ENCODE results near the gene SQOR. TPM values are rescaled to one million over a fixed set of nuclear protein-coding genes. Genes with fewer than 3 reads are reported as not detected.

The SQOR gene
- polyA plus RNA-seq, 10 donors = 2.2 to 5.9 (median 3.6) TPM

GRCh38 chr15:45657764-45658545 is 23.1 kb downstream of the SQOR start:
- no peak for DNase-seq

DNA sequence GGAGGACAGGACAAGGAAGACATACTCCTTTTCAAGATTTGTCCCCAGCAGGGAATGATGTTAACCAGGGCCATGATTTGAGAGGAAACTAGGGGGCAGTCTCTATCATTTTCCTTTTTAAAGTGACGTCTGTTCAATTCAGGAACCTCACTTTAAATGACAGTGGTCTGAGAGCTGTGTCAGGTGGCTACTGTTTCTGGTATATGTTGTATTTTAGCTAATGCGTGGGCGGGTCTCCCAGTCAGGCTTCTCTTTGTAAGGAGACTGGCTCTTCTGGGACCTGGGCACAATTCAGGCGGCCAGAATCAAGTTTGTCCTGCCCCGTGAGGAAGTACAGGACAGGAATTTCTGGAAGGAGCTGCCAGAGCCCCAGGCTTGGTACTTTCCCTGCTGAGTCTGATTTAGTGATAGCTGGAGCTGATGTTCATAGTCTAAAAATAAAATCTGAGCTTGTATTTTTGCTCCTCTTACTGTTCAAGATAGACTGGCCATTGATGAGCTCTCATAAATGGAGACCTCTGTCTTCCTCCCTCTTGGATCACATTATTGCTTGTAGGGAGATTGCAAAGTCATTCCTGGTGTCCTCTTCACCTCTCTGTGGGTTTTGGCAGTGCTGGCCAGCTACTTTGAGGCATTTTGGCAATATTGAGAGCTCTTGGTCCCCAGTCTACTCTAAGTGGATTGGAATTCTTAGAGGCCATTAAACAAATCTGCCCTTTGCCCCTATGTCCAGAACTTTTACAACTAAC is 25.6 kb downstream of the SQOR start:
- no peak for DNase-seq

DNA sequence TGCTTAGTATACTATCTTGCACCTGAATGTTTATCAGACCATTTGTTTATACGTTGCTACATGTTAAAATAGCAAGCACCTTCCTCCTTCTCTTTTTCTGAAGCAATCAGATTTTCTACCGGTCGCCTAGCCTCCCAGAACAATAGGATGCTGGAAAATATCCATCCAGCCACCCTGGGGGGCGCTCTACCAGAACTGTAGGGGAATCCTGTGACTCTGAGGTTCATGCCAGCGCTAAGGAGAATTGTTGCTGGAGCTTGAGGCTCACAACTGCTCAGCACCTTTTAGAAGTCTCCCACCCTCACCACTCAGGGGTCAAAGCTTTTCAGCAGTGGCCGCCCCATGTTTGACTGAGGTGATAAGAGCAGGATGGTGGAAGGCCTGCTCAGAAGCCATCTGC is 27.5 kb downstream of the SQOR start:
- no peak for DNase-seq

- no peak for DNase-seq
Measured at GRCh38 chr15:45664451-45664850, 29.6 kb downstream of the SQOR start.

GRCh38 chr15:45665261-45665660 is 30.4 kb downstream of the SQOR start:
- no peak for DNase-seq

DNA sequence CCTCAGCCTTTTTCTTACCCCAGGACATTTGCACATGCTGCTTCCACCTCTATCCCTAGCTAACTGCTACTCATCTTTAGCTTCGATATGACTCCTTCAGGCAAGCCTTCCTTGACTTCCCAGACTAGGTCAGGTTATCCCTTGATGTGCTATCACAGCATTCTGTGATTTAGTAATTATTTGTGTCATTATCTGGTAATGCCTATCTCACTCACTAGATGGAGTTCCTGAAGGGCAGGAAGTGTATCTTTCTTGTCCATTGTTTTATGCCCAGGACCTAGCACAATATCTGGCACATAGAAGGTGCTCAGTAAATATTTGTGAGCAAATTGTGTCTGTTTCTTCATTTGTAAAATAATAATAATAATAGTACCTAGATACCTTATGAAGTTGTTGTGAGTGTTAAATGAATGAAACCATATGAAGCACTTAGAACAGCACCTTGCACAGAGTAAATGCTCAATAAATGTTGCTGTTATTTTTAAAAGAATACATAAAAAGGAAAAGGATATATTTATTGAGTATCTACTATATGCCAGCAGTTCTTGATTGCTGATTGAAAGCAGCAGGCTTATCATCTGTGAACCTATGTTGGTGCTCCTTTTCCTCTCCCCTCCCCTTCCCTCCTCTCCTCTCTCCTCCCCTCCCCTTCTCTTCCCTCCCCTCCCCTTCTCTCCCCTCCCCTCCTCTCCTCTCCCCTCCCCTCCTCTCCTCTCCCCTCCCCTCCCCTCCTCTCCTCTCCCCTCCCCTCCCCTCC is 31.5 kb downstream of the SQOR start:
- DNase-seq = no peak

DNA sequence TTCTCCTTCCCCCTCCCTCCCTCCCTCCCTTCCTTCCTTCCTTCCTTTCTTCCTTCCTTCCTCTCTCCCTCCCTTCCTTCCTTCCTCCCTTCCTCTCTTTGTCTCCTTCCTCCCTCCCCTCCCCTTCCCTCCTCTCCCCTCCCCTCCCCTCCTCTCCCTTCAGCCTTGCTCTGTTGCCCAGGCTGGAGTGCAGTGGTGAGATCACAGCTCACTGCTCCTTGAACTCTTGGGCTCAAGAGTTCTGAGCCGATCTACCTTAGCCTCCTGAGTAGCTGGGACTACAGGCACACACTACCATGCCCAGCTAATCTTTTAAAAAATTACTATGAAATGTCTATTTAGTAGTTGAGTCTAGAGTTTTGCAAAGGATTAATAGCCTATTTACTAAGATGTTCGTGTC is 32.2 kb downstream of the SQOR start:
- no peak for DNase-seq

DNA sequence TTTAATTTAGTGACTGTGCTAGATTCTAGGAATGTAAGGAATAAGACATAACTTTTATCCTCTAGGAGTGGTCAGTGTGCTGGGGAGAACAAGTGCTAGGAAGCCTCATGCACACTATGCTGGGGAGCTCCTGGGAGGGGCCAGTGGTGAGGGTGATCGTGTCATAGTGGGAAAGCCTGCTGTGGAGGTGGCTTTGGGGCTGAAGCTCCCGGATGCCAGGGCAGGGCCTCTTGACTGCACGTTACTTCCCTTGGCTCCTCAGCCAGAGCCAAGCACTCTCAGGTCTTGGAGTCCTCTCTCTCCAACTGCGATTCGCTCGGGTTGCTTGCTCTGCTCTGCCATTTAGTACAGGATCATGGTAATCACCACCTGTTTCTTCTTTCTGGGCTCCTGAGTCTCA is 33.6 kb downstream of the SQOR start:
- DNase-seq = no peak

- DNase-seq = no peak
Measured at GRCh38 chr15:45669422-45669821, 34.6 kb downstream of the SQOR start.

DNA sequence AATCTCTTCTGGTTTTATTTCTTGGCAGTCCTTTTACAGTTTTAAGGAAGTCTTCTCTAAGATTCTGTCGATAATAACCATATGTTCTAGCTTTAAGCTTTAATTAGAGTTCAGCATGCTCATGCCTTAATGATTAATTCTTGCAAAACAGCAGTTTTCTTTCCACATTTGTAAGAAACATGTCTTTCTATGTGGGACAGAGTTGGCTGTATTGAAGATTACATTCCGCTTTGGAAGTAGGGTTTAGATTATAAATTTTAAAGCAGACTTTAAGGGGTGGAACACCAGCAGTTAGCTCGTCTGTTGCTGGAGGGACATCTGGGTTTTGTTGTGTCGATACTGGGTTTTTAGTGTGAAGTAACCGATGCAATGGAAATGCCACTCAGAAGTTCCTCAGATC is 35.3 kb downstream of the SQOR start:
- peak in 1 of 3 donors; percentile 26 for DNase-seq

- DNase-seq = peak in 1 of 3 donors; percentile 14
Measured at GRCh38 chr15:45670511-45670910, 35.7 kb downstream of the SQOR start.

DNA sequence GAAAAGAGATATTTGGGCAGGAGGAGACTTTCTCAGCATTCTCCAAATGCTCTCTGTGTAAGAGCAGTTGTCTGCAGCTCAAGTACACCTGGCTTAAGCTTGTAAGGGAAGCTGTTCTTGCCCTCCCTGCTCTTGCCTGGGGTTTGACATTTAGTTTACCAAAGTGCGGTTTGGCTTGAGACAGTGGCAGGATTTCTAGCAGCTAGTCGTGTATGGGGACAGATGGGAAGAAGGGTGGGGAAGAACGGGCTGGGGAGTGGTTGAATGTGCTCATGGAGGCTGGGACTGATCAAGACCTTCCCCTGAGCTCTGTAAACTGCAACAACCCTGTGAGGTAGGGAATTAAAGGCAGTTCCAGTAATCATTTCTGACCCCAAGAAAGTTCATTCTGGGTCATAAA is 39.8 kb downstream of the SQOR start:
- no peak for DNase-seq

GRCh38 chr15:45677797-45678196 is 43.0 kb downstream of the SQOR start:
- no peak for DNase-seq

DNA sequence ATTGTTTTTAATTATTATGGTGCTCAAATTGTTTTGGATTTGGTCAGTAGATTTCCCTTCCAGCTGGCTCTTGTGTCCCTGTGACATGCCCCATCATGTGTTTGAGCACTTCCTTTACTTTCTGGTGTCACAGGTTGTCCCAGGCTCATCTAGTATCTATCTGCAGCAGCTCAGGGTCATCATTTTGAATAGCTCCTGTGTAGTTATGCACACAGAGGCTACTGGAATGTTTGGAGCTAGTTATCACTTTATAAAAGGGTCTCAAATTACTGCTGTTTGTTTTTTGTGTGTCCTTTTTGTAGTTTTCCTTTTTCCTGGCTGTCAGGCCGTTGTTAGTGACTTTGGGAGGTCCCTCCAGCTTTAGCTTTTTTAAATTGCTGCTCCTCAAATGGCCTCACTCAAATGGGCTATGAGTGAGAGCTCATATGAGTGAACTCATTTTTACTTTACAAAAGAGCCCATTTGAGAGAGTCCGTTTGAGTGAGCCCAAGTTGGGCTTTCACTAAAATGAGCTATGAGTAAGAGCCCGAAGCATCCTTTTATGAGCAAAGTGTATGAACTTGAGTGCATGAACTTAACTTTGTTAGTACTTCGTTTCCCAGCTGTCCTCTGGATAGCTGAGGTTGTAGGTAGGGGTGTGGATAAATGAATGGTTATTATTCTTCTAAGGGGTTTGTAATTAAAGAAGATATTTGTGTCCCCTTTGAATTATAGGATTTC is 43.8 kb downstream of the SQOR start:
- no peak for DNase-seq

DNA sequence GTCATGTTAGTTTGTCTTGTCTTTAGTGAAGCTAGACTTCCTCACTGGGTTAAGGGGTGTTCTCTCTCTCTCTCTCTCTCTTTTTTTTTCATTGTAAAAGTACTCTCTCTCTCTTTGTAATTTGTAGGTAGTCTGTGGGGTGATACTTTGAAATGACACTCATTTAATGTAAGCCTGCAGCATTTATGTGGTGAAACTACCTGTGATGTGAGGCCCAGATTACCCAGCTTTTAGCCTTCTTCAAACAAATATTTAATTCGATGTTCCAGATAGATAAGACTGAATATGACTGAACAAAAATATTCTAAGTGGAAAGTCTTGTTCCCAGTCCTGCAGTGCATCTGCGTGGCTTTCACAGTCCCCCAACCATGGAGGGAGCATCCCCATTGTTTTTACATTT is 49.7 kb downstream of the SQOR start:
- no peak for DNase-seq

DNA sequence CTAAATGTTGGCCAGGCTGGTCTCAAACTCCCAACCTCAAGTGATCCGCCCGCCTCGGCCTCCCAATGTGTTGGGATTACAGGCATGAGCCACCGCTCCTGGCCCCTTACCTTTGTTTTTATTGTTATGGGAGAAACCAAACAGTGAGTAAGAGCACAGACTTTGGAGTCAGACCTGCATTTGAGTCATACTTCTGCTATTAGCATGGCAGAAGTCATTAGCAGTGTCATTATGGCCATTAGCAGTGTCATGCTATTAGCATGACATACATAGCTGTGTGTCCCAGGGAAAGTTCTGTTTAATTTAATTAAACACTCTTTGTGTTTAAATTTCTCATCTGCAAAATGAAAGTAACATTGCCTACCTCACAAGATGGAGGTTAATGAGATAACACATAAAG is 54.8 kb downstream of the SQOR start:
- no peak for DNase-seq

DNA sequence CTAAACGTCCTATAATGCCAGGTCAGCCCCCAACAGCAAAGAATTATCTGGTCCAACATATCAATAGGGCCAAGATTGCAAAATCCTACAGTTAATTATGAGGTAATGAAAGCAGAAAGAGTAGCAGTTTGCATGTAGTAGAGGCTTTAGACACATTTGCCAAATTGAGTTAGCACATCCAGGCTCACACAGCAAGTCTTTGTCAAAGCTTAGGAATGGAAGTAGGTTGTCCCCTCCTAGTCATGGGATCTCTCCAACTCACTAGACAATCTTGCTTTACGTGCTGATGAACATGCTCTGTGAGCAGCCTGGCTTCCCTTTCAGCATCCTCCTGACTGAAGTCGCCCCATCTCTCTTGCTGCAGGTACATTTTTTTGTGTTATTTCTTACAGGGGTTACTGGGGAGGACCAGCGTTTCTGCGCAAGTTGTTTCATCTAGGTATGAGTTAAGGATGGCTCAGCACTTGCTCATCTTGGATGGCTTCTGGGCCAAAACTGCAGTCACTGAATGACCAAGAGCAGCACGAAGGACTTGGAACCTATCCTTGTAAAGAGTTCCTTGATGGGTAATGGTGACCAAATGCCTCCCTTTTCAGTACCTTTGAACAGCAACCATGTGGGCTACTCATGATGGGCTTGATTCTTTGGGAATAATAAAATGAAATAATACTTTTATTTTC is 55.9 kb downstream of the SQOR start:
- no peak for DNase-seq

- no peak for DNase-seq
Measured at GRCh38 chr15:45701108-45701507, 66.3 kb downstream of the SQOR start.

DNA sequence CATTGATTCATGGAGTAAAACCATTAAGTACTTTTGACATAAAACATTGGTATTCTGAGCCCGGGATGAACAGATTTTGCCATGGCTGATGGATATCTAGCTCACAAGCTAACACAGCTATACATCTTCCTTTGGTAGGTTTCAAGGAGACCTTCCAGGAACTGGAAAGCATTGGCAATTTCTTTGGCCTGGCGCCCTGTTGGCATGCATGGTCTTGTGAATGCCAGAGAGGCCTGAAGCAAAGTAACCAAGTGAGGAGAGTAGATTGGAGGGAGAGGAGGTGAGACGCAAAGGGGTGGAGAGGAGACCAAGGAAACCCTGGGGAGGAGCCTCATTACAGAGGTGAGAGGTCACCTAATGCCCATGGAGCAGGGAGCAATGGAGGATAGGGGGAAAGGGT is 67.2 kb downstream of the SQOR start:
- no peak for DNase-seq

- no peak for DNase-seq
Measured at GRCh38 chr15:45703670-45704328, 69.0 kb downstream of the SQOR start.
